NCI-H2196 (cell line): Measurements from ENCODE around the gene GPR176.

ENCODE experiments used
- DNase-seq: peaks from one replicate; lab custom pipeline; 2025; ENCODE audit not compliant: unreplicated experiment; lab: John Stamatoyannopoulos, UW

Gene GPR176

DNA sequence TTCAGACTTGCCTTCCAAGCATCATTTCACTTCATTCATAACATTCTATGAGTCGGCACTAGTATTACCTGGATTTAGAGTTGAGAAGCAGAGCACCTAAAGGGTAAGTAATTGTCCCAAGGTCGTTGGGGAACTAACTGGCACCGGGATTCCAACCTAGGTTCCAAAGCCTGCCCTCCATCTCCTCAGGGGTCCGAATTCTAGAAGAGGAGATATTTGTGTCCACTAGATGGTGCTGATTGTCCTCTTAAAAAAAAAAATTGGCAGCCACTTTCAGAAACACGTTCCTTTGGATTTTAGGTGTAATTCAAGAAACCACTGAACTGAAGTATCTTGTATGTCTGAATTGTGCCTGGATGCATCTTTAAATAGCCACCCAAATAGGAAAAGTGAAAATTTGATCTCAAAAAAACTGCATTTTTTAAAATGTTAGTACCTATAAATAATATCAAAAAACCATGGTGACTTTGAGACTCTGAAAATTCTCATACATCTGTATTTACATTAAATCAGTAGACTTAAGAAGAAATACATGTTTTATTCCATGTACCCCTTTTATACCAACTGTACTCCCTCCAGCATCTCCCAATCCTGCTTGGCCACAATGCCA, 133.5 kb downstream of the GPR176 start:
- DNase-seq: peak; percentile 53

DNA sequence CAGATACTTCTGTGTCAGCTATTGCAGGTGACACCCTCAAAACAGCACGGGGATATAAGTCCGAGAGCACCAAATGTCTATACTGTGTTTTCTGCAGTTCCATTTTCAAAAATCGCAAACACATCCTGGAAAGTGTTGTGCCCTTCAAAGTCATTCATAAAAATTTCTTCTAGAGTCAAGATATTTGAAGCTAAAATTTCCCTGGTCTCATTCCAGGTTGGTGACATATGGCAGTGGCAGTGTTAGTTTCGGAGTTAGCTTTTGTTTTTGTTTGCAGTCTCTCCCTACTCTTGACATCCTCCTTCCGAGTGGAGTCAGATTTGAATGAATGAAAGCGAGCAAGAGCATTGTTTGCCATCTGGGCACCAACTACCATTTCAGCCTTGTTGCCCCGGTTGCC, 134.2 kb downstream of the GPR176 start:
- no peak for DNase-seq

DNA sequence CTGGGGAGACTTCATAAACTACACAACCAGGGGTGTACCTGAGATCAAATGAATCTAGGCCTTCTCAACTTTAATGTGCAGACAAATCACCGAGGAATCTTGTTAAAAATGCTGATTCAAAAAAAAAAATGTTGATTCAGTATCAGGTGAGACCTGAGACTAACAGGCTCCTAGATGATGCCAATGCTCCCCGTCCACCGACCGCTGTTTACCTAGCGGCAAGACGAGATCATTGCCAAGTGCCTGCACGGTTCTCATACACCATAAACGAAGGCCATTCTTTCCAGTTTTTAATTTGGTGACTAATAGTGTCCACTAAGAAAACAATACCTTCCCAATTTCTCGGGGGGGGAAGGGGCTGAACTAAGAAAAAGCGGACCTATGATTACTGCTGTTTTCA, 134.9 kb downstream of the GPR176 start:
- peak; percentile 42 for DNase-seq

DNA sequence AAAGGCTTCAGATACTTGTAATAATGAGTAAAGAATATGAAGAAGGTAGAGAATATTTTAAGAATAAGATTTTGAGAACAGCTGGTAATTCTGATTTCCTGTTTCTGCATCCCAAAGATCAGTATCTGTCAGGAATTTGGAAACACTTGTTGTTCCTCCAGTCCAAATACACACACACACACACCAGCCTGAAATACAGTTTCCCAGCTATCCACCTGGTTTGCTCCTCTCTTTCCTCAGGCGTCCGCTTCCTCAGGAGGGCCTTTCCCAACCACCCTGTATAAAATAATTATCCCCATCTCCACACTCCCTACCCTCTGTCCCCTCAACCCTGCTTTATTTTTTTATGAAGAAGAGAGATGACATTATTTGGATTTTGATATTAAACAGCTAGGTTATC, 135.4 kb downstream of the GPR176 start:
- no peak for DNase-seq

DNA sequence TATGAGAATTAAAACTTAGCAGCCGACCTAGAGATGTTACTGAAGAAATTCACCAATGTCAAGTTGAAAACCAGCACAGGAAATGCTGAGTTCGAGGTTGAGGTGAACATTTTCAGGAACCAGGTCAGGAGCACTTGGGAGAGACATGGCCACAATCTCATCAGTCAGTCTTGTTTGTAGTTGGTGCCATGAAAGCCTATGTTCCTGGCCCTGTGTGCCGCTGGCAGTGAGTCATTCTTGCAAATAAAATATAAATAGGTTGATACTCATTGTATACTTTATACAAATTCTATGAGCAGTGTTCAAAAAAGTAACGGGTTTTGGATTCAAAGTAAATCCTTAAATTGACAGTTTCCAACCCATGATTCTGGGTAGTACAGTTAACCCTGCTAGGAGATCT, 135.9 kb downstream of the GPR176 start:
- no peak for DNase-seq

DNA sequence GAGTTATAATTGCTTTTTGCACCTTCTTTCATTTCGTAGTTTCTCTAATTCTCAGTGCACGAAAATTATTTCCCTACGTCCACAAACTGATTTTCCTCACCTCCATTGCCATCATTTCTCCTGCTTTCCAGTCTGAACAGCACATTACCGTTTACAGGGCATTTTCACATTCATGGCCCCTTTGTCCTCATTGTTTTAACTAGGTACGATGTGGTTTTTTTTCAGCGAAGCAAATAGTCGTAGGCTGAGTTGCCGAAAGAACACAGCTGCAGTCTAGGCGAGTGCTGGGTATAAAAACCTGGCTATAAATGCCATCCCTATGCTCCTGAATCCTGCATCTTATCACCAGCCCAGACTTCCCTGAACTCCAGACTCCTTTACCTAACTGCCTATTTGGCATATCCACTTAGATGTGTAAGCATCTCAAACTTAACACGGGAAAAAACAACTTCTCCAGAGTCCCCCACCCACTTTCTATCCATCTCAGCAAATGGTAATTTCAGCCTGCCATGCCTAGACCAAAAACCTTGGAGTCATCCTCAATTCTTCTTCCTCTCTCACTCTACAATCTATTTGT, 136.7 kb downstream of the GPR176 start:
- DNase-seq: no peak

DNA sequence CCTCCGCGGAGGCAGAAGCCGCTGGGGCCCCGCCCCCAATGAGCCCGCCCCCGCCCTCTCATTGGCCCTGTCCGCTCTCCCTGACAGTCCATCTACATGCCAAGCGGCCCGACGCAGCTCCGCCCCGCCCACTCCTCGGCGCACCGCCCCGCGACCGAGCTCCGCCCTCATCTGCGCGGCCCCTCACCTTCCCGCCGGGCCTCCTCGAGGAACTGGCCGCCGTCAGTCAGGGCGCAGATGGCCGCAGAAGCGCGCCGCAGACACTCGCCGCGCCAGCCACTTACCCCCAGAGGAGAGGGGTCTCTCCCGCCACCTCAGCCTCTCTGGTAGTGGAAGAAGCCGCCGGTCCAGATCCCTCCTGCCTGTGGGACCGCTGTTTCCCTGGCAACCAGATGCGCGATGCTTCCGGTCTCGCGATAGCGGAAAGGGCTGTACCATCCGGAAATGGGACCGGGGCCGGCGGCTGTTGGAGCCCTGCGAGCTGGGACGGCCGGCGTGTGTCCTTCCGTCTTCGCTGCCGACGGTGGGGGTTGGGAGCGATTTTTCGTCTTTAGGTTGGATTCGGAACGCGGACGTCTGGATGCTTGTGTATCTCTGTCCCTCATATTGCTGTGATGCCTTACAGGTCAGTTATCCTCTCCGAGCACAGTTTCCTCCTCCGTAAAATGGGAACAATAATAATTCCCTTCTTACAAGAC, 137.5 kb downstream of the GPR176 start, which contains the start of gene FSIP1:
Gene FSIP1 (minus strand): TSS at position 401 of the 698 bp plus-strand sequence. CDS start 6,317 bp downstream, outside the sequence.
- DNase-seq: peak; percentile 84

DNA sequence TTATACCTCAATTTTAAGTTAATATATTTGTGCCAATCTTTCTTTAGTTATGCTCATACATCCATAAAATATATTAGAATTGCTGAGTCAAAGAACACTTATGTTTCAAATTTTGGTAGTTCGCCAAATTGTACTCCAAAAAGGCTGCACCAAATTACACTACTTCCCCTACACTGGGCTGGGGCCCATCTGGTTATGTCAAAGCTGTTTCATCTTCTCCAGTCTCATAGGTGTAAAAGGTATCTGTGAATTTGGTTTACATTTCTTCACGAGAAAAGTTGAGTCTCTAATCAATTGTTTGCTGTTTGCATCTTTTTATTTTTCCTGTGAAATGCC, 138.1 kb downstream of the GPR176 start:
- no peak for DNase-seq

DNA sequence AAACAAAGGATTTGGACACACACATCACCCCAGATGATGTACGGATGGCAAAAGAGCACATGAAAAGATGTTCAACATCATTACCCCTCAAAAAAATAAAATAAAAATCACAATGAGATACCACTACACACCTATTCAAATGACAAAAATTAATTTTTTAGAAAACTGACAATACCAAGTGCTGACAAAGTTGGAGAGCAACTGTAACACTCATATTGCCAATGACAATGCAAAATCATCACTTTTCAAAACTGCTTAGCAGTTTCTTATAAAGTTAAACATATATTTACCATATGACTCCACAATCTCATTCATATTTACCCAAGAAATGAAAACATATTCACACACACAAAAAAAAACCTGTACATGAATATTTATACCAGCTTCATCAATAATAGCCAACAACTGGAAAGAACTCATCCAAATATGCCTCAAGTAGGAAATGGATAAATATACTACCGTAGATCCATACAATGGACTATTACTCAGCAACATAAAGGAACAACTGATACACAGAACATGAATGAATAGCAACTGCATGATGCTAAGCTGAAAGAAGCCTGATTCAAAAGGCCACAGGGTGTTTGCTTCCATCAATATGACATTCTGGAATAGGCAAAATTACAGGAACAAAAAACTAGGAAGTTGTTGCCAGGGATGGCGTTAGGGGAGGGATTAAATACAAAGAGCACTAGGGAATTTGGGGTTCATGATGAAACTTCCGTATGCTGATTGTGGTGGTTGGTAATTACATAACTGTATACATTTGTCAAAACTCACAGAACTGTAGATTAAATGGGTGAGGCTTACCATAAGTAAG, 138.7 kb downstream of the GPR176 start:
- no peak for DNase-seq

DNA sequence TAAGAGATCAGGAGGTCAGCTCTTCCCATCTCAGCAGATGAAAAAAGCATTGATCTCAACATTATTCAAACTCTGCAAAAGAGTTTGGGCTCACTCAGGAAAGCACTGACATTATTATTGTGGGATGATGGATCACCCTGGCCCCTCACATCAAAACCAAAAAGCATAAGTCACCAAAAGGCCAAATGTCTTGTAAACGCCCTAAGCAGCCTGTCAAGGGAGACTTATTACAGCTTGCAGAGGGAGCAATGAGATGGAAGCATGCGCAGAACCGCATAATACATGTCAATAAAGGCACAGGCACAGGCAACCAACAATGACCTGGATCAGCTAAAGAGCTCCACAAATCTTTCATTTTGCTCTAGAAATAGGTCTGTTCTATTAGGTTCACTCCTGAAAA, 142.0 kb downstream of the GPR176 start:
- DNase-seq: no peak

DNA sequence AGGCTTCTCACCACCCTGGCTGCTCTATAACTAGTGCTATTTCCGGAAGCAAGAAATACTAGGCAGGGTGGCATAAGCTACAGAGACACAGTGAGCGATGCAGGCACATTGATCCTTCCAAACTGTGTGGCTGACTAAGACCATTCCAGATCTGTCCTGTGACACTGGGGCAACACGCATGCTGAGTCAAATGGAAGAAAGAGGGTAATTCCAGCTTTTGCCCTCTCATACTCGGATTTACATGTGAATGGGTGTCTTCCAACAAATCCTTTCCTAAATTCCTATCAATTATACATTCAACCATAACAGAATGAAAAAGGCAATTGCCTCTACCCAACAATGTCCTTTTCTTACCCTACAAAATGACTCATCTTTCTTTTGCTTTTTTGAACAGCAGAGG, 142.6 kb downstream of the GPR176 start:
- DNase-seq: no peak

DNA sequence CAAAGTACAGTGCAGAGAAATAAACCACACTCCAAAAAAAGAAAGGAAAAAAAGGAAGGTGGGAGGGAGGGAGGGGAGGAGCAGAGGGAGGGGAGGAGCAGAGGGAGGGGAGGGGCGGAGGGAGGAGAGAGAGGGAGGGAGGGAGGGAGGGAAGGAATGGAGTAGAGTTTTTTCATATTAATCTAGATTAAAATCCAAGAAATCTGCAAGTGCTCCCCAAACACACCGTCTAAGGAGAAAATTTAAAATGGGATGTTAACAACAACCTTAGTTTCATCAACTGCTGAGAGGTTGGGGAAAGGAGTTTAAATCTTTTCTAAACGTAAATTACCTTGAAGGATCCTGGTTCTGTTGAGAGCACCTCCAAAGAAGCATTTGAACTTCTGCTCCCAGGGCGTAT, 144.0 kb downstream of the GPR176 start:
- no peak for DNase-seq

DNA sequence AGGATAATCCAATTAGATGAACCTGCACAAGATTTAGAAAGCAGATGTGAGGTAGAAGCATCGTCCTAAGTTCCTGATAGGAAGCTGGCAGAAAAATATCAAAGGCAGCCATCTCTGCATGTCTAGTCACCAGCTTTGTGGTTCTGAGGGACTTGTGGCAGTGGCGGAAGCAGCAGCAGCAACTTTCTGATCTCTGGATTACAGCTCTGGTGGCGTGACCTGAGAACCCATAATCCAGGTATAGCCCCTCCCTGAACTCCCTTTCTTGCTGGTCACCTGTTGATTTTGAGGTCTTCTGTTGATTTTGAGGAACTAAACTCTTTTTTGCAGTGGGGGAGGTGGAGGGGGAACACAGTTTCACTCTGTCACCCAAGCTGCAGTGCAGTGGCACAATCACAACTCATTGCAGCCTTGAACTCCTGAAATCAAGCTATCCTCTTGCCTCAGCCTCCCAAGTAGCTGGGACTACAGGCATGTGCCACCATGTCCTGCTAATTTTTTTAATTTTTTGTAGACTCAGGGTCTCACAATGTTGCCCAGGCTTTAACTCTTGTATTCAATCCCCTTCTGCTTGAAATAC, 145.3 kb downstream of the GPR176 start:
- no peak for DNase-seq

DNA sequence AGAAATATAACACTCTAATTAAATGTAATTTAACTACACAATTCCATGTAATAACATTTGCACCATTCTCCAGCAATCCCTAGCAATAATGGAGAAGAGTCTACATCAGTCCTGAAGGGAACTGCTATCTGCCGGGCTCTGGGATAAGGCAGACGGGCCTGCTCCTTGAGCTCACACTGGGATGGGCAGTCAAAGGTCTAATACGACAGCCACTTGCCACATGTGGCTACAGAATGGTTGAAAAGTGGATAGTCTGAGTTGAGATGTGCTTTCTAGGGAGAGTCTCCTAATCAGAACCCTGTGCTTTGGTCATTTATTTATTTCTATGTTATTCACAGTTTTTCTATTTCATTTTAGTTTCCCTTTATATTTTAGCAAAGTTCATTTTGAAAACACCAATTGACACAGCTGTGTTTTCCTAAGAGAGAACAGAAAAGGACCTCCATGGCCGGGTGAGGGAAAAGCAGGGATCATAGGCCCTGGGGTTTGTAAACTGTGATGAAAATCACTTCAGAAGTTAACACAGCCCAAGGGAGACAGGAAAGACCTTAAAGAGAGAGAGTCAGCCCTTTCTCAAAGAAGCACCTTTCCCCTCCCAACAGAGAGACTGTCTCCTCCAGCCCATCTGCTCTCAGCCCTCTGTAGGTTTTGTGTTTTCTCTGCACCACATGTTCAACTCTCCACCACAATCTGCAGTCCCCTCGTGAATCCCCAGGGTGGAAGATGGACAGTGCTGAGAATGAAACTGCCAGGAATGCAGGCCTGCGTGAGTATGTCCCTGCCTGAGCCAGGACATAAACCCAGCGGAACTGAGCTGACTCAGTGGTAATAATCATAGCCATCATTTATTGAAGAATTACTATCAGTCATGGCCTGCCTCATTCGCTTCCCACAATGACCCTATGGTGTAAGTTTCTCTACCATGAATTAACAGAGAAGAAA, 149.0 kb downstream of the GPR176 start:
- no peak for DNase-seq

DNA sequence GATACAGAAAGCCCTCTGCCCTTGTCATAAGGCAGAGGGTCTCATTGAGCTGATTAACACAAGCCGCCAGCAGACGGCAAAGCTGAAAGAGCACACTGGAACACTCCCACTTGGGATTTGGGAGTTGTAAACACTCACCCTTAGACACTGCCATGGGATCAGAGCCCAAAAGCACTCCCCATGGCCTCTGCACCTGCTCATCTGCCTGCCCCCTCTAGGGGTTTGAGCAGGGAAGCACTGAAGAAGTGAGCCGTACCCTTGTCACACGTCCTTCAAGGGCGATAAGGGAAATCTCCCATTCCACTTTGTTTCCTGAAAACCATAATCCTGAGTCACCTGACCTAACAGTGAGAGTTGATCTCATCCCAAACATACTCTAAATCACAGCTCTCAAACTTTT, 152.1 kb downstream of the GPR176 start:
- DNase-seq: no peak

DNA sequence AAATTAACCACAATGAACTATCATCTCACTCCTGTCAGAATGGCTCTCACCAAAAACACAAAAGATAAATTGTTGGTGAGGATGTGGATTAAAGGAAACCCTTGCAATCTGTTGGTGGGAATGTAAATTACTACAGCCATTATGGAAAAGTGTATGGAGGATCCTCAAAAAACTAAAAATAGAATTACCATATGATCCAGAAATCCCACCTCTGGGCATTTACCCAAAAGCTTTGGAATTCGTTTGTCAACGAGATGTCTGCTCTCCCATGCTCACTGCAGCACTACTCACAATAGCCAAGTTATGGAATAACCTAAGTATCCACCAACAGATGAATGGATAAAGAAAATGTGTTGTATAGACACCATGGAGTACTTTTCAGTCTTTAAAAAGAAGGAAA, 159.1 kb downstream of the GPR176 start:
- no peak for DNase-seq

DNA sequence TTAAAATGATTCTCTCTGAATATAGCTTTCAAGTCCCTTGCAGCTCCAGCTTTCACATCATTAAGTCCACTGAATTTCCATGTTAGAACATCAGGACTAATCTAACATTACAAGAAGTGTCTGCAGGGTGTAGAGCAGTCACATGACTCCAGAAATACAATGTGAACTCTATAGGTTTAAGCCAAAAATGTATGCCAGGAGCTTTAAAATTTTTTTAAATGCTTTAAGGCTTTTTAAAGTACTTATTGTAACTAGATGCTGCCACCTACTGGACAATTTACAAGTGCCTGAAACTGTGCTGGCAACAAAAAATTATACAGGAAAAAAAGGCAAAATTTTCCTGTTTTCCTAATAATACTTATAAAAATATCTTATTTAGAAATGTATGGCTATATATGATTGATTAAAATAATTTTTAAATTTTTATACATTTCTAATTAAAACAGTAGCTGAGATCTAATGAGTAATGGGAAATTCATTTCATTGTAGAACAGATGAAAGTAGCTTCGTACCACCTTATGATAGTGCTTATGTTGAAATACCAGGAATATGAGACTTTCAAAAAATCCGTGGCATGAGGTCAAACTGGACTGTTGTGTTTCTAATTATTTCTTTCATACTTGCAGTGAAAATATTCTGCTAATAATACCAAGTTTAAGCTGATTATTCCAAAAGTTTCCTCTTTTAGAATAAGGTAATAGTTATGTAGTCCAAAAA, 163.1 kb downstream of the GPR176 start:
- DNase-seq: peak; percentile 44

DNA sequence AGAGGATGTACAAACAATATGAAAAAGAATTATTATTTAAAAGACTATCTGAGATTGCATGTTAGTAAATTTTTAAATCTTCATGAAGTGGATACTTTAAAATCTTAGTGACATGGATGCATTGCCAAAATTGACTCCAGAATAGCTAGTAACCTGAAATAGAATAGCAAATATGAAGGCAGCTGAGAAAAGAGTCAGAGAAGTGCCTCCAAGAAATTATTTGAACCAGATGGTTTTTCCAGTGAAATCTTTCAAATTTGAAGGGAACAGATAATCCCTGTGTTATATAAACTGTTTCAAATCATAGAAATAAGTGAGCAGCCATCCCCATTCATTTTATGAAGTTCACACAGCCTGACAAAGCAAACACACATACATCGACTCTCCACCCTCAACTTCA, 167.1 kb downstream of the GPR176 start:
- DNase-seq: no peak

DNA sequence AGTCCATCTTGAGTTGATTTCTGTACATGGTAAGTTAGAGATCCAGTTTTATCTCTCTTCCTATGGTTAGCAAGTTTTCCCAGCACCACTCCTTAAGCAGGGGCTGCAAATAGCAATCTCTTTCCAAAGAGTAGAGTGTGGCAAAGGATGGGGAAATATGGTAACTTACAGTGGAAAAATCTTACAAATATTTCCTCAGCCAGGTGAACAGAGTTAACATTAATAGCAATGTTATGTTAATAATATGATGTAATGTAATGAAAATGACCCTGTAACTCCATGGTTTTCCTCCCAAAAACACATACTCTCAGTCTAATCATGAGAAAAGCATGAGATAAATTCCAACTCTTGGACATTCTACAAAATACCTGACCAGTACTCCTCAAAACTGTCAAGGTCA, 167.8 kb downstream of the GPR176 start:
- DNase-seq: no peak
